Panc1 (cell line): ENCODE measurements around the gene AFF3.

Source experiments
- CTCF ChIP-seq: fragments of 450-650 bp; IDR thresholded peaks from 2 replicates; pipeline ENCODE4 v1.5.1; 2017; ENCODE audit warnings: mild to moderate bottlenecking
- POLR2AphosphoS5 ChIP-seq: IDR thresholded peaks from 2 replicates; pipeline ENCODE4 v1.6.1; 2012; ENCODE audit warnings: mild to moderate bottlenecking, low read depth, low read length, moderate library complexity
- REST ChIP-seq, 2 experiments: IDR thresholded peaks; 2 replicates each; pipeline ENCODE4 v1.6.1; 2011 to 2012; ENCODE audit warnings: low read depth in 2 of 2, control low read depth in 1 of 2, low read length in 1 of 2, mild to moderate bottlenecking in 1 of 2, moderate library complexity in 1 of 2; ENCODE audit not compliant: insufficient read depth in 1 of 2
- SIN3A ChIP-seq: IDR thresholded peaks from 2 replicates; pipeline ENCODE4 v1.6.1; 2012; ENCODE audit warnings: low read depth, mild to moderate bottlenecking, low read length, moderate library complexity, borderline replicate concordance; ENCODE audit not compliant: insufficient read depth
- TCF7L2 ChIP-seq: IDR thresholded peaks from 2 replicates; pipeline ENCODE4 v1.6.1; 2011; ENCODE audit warnings: mild to moderate bottlenecking, low read depth, low read length, inconsistent platforms

GRCh38 chr2:100145893-100146656, 3.7 kb upstream of the AFF3 start:
- TF ChIP-seq SIN3A (no peak), CTCF (no peak), POLR2AphosphoS5 (no peak), TCF7L2 (no peak), REST (IDR thresholded peaks at IDR 0.05; ENCODE audit: insufficient read depth in 1 of 2, low read depth in 2 of 2, low read length in 1 of 2) (no peak)
